Dedifferentiated amniotic fluid mesenchymal stem cell (primary cell): ENCODE data around the gene CHN1.

Experiments
- DNase-seq: peaks from one replicate; pipeline ENCODE4 v3.0.0-alpha.2; 2016; ENCODE audit errors: extremely low spot score

The CHN1 gene

DNA sequence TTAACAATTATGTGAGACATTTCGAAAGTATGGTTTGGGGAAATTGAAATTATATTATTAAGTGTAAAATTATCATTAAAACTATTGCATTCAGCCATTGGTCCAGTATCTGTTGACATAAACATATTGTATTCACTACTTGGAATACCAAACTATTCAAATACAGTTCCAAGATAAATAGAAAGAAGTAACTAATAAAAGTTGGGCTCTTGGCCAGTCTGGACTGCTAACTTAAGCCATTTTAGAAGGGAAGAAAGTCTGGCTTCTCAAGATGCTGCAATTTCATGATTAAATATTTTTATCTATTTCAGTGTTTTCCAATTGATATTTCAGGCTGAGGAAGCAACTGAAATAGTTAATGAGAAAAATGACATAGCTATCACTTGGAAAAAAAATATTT lies 131.1 kb downstream of the CHN1 start:
- DNase-seq = peak; percentile 29

DNA sequence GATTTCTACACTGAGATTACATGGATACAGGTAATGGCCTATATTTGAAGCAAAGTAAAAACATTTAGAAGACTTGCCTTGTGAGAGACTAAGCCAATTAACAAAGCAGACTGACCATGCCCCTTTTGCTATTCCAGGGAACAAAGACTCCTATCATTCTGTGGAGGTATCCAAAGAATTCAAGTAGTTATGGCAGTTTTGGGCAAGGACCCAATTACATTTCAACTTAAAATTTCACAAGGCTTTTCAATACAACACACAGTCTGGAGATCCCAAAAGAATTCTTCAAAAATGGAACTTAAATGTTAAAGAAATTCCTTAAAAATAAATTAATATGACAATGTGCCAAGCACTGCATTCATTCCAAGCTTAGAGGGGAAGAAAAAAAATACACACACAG lies 131.7 kb downstream of the CHN1 start:
- peak; percentile 29 for DNase-seq

DNA sequence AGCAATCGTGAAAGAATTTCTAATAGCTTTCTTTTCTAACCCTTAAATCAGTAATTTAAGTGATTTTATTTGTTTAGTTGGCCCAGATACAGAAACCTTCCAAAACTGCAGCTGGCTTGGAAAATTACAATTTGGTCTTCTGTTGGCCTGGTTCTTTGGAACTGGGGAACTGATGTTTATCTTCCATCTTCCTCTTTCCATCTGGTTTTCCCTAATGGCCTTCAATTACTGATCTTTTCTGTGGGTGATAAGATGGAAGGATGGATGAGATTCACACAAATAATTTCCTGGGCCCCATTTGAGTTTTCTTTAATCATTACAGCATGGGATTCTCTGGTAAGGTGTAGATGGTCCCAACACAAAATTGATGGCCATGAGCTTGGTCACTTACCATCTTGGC lies 134.4 kb downstream of the CHN1 start:
- DNase-seq = no peak

DNA sequence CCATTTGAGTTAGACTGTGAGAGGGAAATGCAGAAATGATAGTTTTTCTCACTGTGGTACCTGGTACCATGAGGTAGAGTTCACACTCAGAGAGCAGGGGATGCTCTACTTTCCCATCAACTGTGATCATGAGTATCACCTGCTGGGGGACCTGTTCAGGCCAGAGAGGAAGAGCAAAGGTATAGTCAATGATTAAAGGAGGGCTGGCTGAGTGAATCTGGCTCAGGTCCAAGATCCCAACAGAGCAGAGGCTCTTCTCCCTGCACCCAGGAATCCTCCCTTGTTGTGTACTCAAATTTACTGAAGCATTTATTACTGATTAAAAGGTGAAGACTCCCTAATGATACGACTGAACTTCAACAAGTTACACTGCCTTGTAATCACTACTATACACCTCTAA lies 136.3 kb downstream of the CHN1 start:
- no peak for DNase-seq

DNA sequence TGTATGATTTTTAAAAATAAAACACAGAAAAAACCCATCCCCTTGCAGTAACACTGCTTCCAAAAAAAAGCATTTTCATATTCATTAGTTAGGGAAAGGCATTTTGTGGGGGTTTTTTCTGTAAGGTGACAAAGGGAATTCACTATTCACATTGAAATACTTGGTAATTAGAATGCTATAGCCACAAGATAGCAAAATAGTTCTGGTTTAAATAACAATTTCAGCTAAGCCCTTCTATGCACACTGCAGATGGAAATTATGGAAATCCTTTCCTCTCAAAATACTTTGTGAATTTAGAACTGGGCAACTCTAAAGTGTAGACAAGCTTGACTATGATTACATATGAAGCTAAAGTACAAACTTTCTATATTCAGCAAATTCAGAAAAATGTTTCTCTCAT lies 138.8 kb downstream of the CHN1 start:
- no peak for DNase-seq

DNA sequence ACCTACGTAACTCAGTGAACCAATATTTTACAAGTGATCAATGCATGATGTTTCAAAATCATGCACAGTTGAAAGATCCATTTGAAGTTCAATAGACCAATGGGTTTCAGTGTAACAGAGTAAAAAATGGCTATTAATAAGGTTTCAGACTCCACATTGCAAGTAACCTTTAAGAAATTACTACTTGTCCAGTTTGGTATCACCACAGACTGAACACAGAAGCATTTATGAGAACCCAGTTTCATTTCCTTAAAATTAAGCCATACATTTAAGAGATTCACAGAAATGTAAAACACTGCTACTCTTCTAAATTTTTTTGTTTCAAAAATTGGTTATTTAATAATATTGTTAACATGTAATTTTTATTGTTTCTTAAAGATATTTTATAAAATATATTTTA lies 142.0 kb downstream of the CHN1 start:
- no peak for DNase-seq

DNA sequence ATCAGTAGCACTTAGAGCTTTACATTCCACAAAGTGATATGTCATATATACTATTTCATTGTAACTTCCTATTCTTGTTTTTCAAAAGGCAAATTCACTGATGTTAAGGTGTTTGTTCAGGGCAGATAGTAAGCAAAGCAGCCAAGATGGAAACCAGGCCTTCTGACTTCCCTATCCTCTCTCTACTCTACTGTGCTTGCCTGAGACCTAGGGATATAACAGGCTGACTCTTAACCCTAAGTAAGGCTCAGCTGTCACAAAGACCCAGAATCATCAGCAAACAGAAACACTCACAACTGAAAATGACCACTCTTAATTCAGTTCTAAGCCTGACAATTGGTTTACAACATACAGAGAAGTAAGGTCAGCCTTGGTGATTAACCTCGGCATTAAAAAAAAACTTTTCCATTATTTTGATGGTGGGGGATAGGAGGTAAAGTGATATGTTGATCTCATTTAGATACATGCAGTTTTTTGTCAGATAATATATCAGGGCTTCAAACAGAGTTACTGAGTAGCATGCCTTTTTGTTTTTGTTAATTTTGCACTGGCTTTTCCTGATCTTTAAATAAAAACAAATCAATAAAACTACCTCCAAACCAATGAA lies 145.5 kb downstream of the CHN1 start:
- no peak for DNase-seq

DNA sequence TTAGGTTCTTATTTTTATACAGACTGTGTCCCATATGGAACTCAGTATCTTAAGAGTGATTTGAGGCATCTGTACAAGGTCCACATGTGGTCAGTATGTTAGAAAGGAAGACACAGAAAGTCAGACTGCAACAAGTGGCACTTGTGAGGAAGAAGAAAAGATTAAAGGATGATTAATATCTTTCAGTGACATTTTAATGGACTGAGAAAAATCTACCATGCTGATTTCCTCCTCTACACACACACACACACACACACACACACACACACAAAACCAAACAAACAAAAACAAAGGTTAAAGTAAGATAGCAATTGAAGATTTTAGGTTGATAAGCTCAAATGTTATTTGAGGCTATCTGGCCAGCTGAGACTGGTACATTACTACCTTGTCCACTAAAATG lies 146.4 kb downstream of the CHN1 start:
- no peak for DNase-seq

DNA sequence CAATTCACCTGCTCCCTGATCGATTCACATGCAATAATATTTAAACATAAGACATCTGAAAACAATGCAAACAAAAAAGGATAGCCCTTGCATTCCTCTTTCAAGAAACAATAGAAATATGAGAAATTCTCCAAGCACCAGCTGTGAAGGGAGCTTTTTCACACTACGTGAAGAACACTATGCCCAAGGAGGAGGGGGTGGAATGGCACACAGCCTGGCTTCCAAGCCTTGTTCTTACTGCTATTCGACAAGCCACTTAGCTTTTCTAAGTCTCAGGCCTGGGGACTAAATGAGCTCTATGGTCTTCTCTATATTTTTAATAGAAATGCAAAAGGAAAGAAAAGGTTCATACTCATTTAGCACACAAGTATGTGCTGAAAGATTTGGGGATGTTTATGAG lies 148.7 kb downstream of the CHN1 start:
- DNase-seq = no peak

DNA sequence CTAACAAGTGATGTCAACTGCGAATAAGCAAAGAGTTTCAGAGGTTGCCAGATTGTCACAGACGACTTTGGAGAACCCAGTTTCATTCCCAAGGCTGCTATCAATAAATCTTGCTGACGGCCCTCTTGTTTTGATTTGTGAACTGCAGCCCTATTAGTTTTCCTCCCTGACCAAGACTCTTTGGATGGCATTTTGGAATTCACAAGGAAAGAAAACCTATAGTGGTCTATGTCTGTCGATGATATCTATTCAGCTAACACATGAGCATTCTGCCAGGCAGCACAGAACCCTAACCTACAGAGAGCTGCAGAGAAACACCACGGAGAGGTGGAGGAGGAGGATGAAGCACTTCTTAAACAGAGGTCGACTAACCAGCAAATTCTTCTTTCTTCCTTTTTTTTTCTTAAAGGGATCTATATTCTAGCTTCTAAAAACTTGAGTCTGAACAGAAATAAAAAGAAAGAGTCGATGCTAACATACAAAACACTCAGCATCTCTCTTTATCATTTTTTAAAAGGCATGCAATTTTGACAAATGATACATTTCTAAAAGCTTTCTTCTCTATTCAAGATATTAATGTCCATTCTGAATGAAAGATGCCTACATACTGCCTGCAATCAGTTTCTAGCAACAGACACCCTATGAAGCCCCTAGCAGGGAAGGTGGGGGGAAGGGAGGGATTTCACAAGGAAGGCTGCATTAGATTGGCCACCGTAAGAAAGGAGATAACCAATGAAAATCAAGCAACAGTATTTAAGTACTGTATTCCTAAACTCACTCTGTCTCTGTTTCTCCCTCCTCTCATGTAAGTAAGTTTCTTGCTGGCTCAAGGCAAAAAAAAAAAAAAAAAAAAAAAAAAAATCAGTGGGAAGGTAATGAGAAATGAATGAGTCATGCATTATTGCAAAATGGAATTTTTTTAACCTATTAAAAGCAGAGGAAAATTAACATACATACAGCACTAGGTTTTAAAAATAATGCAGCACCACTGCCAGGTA lies 157.9 kb downstream of the CHN1 start:
- DNase-seq = peak; percentile 84

DNA sequence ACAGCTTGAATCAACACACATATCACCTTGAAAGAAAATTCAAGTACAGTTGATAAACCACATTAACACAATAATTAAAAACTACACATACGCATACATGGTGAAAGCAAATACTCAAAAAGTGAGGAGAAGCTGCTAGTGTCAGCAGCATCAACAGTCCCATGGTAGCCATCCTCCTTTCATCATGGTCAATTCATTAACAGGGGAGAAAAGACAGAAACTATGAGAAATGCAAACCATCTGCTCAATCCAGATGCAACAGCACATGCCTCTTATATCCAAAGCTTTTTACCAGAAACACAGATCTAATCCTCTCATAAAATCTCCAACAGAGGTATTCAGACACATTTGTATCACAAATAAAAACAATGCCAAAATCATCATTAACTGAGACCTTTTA lies 159.0 kb downstream of the CHN1 start:
- DNase-seq = no peak

DNA sequence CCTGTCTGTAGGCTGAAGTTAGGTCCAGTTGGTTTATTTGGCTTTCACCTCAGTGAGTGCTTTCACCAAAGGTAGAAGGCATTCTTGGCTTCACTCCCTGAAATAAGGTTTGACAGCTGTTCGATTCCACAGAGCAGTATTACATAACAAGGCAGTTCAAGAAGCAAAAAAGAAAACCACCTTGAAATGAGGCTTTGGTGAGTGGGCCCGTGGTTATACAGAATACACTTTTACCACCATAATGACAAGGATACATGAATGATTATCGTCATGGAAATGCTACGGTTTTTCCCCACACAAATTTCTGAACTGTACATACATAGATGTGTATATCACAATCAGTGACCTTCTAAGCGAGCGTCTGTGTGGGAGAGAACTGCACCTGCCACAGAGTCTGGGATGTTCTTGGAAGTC lies 160.9 kb downstream of the CHN1 start:
- no peak for DNase-seq

DNA sequence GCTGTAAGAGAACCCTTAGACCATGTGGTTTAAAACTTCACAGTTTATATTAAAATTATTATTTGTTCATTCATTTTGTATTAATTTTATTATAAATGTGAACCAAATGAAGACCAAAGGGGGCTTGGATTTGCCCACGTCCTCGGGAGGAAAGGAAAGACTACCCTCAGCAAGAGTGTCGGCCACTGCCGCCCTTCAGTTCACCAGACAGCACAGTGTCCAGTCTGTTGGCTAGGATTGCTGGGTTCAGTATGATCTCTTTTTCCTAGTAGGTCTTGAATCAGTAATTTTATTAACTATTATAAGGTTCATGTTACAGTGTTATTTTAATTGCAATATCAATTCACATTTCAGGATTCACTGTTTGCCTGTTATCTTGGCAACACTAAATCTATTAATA lies 162.7 kb downstream of the CHN1 start:
- no peak for DNase-seq

DNA sequence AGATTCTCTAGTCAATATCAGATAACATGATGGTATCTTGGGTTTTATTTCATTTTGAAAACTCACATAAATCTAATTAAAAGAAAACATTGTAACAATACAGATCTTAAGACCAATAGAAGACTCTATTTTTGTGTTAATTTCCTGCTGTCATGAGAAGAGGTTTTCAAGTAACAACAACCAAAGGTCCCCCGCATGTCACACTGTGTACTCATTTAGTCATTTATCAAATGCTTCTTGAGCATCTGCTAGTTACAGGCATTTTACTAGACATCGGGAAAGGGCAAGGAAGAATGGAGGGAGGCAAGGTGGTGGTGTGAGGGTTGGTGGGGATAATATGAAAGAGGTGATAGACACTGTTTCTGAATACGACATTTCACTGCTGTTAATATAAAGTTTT lies 163.2 kb downstream of the CHN1 start:
- DNase-seq = no peak

DNA sequence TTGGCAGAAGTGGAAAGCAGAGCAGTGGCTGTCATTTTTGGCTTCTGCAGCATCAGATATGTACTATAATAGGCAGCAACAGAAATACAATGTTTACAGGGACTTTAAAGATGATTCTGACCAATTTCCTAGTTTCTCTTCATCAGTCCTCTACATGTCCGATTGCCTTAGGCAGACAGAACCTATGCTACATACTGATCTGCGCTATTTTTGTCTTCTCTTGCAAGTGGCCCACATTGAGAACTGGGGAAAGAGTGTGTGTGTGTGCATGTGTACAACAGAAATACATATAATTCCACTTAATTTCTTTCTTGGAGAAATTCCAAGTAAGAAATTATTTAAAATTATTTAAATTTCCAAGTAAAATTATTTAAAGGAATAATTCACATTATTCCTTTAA lies 163.8 kb downstream of the CHN1 start:
- no peak for DNase-seq

DNA sequence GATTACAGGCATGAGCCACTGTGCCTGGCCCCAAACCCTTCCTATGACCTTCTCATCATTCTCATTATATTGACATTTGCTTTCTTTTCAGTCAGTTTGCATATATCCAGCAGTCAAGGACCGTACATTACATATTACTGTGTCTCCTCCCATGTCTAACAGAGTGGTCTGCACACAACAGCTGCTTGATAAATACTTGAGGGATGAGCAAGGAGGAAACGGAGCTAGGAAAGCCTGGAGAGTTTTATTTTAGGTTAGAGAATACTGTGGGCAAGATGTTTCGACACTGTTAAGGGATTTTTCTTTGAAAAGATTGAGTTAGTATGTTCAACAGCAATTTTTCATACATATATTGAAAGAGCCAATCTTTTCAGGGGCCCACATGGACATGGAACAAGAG lies 164.7 kb downstream of the CHN1 start:
- no peak for DNase-seq

DNA sequence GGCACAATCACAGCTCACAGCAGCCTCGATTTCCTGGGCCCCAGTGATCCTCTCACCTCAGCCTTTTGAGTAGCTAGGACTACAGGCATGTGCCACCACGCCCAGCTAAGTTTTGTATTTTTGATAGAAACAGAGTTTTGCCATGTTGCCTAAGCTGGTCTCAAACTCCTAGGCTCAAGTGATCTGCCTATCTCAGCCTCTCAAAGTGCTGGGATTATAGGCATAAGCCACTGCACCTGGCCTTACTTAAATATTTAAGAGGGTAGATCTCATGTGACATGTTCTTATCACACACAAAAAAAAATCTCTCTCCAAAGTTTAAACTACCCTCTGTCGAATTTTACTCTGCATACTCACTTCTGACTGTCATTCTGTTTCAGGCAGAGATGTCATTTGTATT lies 165.5 kb downstream of the CHN1 start:
- DNase-seq = no peak

DNA sequence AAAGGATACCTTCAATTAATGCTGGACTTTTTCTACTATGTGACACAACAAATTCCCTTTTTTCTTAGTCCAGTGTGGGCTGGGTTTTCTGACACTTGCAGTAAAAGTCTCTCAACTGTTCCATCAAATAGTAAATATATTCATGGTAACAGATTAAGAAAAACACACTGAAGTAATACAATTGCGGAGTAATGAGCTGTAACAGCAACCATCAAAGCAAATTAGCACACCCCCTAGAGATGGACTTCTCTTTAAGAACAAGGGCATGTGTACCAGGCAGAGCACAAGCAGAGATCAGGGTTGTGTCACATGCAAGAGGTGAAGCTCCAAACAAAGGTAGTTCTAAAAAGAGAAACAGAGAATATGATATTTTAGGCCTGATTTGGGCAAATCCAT lies 168.2 kb downstream of the CHN1 start:
- no peak for DNase-seq

DNA sequence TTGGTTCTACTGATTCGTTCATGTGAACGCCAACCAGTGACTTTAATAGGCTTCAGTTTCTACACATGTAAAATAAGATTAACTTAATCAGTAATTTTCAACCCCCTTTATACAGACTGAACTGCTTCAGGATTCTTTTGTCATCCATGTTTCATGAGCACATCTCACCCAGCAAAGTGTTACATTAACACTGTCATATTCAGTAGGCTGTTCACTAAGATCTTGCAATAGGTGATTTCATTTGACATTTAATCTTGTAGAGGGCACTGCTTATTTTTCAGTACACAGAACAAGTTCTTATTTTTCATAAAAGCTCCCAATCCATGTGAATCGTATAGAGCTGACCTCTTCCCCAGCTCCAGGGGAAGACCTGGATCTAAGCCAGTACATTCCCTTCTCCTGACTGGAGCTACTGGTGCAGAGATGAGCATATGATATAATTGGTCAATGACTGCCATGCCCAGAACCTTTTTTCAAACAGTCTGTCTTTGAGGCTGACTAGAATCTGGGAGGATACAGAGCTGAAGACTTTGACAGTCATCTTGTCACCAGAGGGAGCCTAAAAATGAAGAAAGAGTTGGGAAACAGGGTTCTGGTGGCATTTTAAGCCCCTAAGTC lies 168.7 kb downstream of the CHN1 start:
- DNase-seq = peak; percentile 68

DNA sequence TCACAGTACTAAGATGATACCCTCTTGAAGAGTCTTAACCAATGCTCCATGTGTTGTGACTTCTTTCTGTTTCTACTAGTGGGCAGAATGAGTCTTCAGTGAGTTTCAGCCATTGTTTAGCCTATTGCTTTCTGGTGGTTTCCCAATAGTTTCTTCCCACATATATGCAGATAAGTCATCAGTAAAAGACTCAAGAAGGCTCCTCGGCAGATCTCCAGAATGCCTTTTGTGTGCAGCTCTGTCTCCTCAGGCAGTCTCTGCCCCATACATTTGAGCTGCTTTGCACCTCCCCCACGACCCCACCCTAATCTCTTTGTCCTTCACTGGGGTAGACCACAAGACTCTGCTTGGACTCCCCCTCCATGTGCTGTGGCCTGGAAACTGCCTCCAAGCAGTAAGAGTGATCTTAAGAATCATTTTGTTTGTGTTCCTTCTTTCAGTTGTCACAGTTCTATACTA lies 169.4 kb downstream of the CHN1 start:
- no peak for DNase-seq

DNA sequence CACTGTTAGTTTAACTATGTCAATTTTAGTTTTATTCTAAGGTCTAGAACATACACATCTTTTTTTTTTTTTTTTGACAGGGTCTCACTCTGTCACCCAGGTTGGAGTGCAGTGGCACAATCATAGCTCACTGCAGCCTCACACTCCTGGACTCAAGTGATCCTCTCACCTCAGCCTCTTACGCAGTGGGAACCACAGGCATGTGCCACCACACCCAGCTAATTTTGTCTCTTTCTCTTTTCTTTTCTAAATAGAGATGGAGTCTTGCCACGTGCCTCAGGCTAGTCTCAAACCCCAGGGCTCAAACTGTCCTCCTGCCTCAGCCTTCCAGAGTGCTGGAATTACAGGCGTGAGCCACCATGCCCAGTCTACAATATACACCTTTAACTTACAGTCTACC lies 171.4 kb downstream of the CHN1 start:
- DNase-seq = no peak

DNA sequence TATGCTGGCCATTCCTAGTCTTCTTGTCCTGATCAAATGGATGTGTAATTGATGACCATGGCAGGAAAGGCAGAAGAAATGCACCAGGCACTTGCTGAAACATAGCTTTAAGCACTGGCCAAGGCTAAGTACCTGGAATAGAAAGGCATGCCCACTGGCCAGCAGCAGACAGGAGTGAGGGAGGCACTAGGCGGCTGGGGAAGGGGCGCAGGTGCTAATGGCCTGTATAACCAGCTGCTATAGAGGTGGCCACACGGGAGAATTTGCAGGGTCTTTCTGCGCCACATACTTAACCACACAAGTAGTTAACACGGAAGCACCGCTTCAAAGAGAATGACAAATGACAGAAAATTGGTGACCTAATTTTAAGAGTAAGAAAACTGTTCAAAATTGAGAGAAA lies 174.6 kb downstream of the CHN1 start:
- no peak for DNase-seq

DNA sequence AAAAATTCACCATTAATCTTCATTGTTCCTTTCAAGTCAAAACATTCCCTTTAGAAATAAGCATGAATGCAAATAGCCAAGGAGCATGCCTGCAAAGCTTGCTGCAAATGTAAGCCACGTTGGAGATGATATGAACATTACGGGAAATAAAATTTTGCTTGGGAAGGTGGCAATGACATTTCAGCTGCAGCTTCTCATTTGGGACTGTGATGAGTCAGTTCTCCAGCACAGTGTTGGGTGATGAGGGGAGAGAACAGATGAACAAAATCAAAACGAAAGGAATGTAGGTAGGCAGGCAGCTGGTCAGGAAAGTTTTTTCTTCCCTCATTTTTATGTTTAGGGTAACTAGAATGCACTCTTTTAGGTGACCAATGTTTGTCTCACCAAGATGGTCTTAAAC lies 175.6 kb downstream of the CHN1 start:
- DNase-seq = no peak
